Upper lobe of left lung (tissue), 4 donors: ENCODE data around the gene PTPRN2.

Source experiments
- POLR2A ChIP-seq, 4 donors: fragments of 450-650 bp; IDR thresholded peaks; one replicate each; pipeline ENCODE4 v1.5.1; 2016 to 2017; ENCODE audit warnings: antibody characterized with exemption in 4 of 4, mild to moderate bottlenecking in 2 of 4
- TF ChIP-seq, protein P1 (sequence below), 6 experiments: fragments of 450-650 bp in 4 of 6; fragments of 200-600 bp in 2 of 6; sonication (generic) in 2 of 6; IDR thresholded peaks; one replicate each; pipeline ENCODE4 v1.5.1; 2016 to 2019; ENCODE audit warnings: antibody characterized with exemption in 6 of 6

DNA sequence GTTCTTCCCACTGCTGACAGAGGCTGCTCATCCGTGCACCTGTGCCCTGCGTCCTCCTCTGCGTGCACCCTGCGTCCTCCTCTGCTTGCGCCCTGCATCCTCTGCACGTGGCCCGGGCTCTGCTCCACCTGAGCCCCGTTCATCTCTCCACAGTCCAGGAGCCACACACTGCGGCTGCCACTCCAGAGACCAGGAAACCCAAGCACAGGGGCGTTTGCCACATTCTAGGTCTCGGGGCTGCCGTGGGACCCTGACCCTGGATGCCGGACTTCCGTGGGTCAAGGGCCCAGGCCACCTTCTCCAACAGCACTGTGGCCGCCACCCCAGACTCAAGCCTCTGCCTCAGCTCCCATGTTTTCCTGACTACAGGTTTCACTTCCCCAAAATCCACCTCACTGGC, 460.4 kb downstream of the PTPRN2 start:
- TF ChIP-seq, protein P1, sequence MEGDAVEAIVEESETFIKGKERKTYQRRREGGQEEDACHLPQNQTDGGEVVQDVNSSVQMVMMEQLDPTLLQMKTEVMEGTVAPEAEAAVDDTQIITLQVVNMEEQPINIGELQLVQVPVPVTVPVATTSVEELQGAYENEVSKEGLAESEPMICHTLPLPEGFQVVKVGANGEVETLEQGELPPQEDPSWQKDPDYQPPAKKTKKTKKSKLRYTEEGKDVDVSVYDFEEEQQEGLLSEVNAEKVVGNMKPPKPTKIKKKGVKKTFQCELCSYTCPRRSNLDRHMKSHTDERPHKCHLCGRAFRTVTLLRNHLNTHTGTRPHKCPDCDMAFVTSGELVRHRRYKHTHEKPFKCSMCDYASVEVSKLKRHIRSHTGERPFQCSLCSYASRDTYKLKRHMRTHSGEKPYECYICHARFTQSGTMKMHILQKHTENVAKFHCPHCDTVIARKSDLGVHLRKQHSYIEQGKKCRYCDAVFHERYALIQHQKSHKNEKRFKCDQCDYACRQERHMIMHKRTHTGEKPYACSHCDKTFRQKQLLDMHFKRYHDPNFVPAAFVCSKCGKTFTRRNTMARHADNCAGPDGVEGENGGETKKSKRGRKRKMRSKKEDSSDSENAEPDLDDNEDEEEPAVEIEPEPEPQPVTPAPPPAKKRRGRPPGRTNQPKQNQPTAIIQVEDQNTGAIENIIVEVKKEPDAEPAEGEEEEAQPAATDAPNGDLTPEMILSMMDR (IDR thresholded peaks at IDR 0.05): no peak
- no peak for TF ChIP-seq POLR2A (IDR thresholded peaks at IDR 0.05)
